ENCODE results near the gene RLN1.
"Not testable (repeated sequence)": the region's sequence is repeated elsewhere in the genome, so short reads cannot be mapped to it uniquely, and the experiment has no call there.

The RLN1 gene

GRCh38 chr9:5321601-5322000 is 18.1 kb downstream of the RLN1 start:
- not testable (repeated sequence) for DNase-seq (ENCODE audit: low read depth)

DNA sequence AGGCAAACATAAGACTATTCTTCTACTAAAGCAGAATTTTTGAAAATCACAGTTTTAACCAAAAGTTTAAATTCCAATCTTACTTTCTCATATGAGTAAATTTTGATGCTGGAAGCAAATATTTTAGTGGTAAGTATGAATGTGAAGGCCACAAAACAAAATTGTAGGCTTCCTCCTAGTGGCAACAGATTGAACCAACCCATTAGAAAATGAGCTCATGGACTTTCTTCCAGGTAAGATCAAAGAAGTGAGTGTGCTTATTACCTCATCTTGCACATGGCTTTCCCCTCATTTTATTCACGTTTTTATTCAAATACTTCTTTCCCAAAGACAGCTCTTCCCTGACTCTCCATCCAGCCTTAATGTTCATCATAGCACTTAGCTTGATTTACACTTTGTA is 18.6 kb downstream of the RLN1 start:
- DNase-seq (ENCODE audit: low read depth): no peak

GRCh38 chr9:5316406-5316805 is 23.3 kb downstream of the RLN1 start:
- not testable (repeated sequence) for DNase-seq (ENCODE audit: low read depth)

DNA sequence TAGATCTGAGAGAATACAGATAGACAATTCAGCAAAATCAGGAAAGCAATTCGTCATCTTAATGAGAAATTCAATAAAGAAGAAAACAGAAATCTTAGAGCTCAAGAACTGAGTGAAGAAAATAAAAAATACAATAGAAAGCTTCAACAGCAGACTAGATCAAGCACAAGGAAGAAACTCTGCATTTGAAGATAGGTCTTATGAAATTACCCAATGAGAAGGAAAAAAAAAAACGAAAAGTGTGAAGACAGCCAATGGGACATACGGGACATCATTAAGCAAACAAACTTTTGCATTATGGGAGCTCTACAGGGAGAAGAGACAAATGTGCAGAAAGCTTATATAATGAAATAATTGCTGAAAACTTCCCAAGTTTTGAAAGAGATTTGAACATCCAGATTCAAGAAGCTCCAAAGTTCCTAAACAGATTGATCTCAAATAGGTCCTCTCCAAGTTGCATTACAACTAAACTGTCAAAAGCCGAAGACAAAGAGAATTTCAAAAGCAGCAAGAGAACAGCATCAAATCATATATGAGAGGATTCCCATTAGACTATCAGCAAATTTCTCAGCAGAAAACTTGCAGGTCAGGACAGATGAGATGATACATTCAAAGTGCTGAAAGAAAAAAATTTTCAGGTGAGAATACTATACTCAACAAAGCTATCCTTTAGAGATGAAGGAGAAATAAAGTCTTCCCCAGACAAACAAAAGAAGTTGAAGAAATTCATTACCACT is 24.3 kb downstream of the RLN1 start:
- no peak for DNase-seq (ENCODE audit: low read depth)

DNA sequence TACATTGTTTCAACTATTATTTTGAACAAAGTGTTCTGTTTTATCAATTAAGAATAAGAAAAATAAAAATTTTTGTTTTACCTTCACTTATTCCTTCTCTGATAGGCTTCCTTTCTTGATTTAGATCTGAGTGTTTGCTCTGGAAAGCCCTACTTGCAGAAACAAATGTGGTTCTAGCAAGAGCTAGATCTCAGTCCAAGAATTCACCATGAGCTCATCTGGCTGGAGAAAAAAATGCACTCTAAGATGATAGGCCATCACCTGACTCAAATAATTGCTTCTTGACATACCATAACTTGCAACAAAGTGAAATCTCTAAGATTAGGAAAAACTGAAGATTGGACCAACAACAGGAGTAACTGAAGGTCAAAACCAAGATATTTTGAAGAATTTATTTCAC is 28.8 kb downstream of the RLN1 start:
- no peak for DNase-seq (ENCODE audit: low read depth)

- no peak for DNase-seq (ENCODE audit: low read depth)
Measured at GRCh38 chr9:5305741-5306140, 33.9 kb downstream of the RLN1 start.

DNA sequence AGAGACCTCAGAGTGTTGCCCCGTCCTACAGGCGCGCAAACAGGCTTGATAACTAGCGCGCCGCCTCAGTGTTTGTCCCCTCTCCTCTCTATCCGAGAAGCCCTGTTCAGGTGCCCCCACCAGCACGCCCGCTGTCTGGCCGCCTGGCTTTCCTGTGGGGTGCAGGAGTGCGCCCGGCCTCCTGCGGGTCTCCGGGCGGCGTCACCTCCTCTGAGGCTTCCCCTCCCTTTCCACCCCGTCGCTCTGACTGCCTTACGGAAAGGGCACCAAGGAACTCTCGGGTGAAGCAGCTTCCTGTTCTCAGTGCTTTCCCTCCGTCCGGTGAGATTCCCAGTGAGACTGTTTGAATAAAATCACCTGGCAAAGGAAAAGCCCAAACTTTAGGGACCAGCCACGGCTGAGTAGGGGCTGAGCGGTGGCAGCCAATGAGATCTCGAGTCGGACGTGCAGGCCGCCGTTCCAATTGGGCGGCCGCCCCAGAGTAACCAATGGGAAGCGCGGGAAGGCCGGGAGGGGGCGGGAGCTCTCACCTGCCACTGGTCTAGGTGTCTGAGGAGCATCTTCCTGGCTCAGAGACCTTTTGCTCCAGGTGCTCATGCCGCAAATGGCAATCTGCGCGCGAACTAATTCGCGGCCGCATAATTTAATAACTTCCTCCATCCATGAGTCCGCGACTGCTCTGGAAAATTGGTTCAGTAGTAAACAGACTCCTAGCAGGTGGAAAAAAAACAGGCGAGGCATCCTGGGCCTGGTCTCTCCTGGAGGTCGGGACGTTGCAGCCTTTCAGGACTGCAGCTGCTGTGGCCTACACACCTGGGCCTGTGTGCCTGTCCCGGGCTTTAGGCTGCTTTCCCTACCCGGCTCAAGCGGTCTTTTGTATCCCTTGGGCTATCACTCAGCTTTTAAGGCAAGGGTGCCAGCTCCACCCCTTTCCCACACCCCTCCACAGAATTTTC is 35.6 kb downstream of the RLN1 start, which contains the start of gene RLN2:
TSS of gene RLN2 (minus strand) at position 877 of the 956 bp plus-strand sequence. CDS start at position 741, 136 bp downstream.
- not testable (repeated sequence) for DNase-seq (ENCODE audit: low read depth)

DNA sequence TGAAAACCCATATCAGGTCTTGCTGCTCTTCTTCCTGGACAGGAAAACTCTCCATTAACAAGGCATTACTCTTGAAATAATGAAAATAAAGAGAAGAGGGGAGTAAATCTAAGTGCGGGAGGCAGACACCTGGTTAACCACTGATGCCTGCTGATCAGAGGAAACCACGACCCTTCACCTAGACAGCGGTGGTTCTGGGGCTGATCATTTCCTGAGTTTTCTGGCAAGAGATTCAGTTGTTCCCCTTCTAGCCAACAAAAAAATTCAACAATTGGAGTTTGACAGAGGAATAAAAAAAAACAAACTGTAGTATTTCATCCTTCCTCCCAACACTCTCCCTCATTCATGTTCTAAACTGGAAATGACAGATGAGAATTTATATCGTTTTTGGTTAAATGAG is 38.1 kb downstream of the RLN1 start:
- DNase-seq (ENCODE audit: low read depth): no peak

DNA sequence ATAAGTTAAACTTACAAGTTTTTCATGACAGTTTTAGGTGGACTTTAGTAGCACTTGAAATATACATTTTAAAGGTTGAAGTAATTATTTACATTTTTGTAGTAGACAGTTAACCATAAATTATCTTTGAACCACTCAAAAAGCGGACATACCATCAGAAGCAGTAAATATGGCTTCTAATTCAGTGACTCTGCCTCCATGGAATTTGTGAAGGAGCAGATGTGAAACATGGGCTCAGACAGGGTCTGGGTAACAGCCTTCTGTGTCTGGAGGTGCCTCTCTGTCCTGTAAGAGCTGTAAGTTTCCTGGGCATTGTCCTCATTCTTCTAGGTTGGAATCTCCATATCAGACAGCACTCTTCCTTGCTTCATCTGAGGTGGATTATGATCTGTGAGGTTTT is 47.5 kb downstream of the RLN1 start:
- DNase-seq (ENCODE audit: low read depth): no peak

DNA sequence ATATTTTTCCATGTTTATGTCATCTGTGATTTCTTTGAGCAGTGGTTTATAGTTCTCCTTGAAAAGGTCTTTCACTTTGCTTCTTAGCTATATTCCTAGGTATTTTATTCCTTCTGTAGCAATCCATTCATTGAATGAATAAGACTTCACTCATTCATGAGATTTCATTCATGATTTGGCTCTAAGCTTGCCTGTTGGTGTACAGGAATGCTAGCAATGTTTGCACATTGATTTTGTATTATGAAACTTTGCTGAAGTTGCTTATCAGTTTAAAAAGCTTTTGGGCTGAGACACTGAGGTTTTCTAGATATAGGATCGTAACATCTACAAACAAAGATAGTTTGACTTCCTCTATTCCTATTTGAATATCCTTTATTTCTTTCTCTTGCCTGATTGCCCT is 51.1 kb downstream of the RLN1 start:
- DNase-seq (ENCODE audit: low read depth): no peak

DNA sequence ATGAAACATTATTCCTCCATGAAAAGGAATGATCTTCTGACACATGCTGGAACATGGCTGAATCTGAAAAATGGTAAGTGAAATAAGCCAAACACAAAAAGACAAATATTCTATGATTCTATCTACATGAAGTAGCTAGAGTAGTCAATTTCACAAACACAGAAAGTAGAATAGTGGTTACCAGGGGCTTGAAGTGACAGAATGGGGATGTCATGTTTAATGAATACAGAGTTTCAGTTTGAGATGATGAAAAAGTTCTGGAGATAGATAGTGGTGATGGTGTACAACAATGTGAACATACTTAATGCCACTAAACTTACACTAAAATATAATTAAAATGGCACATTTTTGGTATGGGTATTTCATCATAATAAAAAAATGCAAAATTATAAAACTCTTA is 53.4 kb downstream of the RLN1 start:
- DNase-seq (ENCODE audit: low read depth): no peak

Data from HS-27A (cell line).